Dedifferentiated amniotic fluid mesenchymal stem cell (primary cell): ENCODE data around the gene HCFC1.

Experiments used
- DNase-seq: peaks from one replicate; pipeline ENCODE4 v3.0.0-alpha.2; 2016; ENCODE audit errors: extremely low spot score

The HCFC1 gene

GRCh38 chrX:153974003-153974725, 2.5 kb upstream of the HCFC1 start:
- DNase-seq: no peak

DNA sequence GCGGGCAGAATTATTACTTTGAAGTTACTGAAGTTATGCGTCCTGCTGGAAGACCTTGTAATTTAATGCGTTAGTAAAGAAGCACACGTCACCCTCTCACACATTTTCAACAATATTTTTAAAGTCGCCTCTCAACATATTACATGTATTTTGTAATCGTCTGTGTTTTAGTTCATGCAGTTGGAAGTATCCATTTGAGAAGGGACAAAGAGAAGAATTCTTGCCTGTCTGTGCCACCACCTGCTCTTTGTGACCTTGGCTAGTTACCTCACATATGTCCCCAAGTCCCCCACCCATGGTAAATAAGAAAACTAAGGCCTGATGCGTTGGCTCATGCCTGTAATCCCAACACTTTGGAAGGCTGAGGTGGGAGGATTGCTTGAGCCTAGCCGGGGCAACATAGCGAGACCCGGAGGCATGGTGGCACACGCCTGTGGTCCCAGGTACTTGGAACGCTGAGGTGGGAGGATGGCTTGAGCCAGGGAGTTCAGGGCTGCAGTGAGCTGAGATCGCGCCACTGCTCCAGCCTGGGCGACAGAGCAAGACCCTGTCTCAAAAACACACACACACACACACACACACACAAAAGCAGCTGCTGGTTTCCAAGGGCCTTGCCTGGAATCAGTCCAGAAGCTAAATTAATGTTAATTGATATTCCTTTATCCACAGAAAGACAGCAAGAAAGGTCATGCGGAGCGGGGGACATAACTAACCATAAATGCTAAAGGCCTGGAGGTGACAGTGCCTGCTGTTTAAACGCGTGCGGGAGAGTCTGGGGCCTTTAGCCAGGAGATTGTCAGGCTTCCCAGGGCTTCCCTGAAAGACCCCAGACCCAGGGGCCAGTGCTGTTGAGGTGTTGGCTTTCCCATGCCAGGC, 1.7 kb upstream of the HCFC1 start:
- DNase-seq: no peak

DNA sequence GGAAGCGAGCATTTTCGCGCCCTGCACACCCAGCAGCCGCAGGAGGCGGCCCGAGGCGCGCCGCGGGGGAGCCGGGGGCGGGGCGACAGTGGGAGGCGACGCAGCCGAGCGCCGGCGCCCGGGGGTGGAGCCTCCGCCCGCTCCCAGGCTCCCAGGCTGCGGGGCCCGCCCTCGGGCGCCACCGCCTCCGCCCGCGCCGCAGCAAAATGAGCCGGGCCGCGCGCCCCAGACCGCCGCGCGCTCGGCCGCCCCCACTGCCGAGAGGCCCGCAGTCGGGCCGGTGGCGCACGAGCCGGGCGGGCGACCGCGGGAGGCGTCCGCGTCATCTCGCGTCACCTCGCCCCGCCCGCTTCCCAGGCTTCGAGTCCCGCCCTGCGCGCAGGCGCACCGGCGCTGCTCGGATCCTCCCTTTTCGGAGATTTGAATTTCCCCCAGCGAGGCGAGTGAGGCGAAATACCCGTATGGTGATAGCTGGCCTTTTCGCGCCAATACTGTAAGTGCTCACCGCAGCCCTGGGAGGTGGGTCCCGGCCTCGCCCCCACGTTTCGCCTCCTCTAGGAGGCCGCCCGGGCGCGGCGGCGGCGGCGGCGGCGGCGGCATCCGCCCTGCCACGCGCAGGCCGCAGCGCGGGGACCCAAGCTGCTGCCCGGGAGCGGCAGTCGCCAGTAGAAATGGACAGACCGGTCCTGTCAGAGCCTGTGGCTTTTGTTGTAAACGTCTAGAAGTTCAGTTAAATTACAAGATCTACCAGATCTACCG, 929 bp upstream of the HCFC1 start, which contains the start of gene TMEM187:
Gene TMEM187, plus strand, starts transcription at position 387 of the 759 bp plus-strand sequence. CDS start 9,309 bp downstream, outside the sequence.
- peak; percentile 65 for DNase-seq

DNA sequence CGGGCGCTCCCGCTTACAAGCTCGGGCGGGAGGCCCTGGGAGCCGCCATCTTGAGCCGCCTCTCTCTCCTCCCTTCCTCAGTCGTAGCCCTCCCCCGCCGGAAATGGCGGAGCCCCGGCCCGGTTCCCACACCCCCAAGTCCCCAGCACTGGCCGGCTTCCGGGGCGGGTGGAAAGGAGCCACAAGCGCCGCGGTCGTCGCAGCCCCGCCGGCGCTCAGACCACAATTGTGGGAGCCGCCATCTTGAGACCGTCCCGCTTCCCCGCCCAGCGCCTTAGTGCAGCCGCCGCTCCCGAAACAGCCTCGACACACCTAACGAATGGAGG, 531 bp downstream of the HCFC1 start:
- DNase-seq: peak; percentile 41

DNA sequence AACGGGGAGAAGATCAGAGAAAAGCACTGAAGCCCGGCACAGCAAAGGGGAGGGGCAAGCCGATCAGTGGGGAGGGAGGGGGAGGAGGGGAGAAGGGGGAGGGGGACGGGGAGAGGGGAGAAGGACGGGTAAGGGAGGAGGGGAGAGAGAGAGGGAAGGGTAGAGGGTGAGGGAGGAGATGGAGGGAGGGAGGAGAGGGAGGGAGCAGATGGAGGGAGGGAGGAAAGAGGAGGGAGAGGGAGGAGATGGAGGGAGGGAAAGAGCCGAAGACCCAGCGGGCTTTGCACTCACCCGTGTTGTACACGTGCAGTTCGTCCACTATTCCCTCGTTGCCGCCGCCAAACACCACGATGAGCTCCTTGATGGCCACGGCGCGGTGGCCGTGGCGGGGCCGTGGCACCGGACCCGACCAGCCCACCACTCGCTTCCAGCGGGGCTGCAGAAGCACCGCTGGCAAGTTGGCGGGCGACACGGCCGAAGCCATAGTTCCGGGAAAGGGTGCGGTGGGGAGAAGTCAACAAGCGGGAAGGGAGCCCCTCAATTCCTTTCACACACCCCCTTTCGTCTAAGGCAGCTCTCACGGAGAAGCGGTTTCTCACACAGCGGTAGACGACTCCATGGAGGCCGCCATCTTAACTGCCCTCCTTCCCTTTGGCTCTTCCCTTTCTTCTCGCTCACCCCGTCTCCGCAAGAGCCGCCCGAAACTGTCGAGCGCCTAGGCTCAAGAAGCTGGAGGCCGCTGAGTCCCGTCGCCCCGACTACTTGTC, 1.1 kb downstream of the HCFC1 start:
- no peak for DNase-seq

GRCh38 chrX:153969904-153970356, 1.7 kb downstream of the HCFC1 start:
- no peak for DNase-seq

- DNase-seq: no peak
Observed at GRCh38 chrX:153969125-153969903, 2.3 kb downstream of the HCFC1 start.

GRCh38 chrX:153968754-153969124, 2.9 kb downstream of the HCFC1 start:
- no peak for DNase-seq

- no peak for DNase-seq
Observed at GRCh38 chrX:153968255-153968654, 3.4 kb downstream of the HCFC1 start.

DNA sequence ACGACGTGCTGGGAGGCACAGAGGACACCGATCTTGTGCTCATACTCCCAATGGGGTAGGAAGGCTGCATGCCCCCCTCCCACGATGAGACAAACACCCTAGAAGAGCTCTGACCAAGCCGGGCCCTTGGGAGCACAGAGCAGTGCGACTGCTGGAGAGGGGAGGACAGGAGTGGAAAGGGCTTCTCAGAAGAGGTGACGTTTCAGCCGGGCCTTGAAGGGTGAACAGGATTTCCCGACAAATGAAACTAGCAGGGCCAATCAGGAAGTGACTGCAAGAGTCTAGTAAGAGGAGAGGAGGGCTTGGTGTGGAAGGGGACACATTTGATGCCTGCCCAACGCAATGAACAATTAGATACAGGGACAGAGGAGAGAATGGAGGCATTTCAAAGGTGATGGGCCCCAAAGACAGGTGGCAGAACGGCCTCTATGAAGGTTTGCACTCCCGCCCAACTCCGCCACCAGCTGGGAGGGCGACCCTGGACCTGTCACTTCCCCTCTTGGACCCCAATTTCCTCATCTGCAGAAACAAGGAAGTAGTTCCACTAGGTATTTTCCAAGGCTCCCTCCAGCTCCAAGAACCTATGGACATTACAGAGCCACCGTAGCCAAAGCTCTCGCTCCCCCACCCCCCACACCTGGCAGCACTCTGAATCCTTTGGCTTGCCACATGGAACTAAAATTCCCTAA, 3.9 kb downstream of the HCFC1 start:
- DNase-seq: no peak

GRCh38 chrX:153966841-153967535, 4.6 kb downstream of the HCFC1 start:
- no peak for DNase-seq

DNA sequence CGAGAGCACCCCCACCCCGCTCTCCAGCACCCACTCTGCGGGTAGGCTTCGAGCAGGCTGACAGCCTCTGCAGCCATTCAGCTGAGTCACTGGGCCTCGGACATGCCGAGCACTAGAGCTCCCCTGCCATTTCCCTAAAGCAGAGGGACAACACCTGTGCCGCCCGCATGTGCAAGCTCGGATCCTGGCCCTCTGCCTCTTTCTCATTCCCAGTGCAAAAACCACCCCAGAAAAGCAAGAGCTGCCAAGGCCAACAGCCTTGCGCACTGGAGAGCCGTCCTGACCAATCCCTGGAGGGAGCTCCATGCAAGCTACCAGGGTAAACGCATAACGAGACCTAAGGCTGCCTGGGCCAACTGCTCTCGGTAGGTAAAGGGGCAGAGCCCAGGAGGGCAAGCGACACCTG, 5.3 kb downstream of the HCFC1 start:
- no peak for DNase-seq

GRCh38 chrX:153965406-153965805, 6.2 kb downstream of the HCFC1 start:
- no peak for DNase-seq

- no peak for DNase-seq
Observed at GRCh38 chrX:153964105-153964504, 7.5 kb downstream of the HCFC1 start.

GRCh38 chrX:153963546-153963945, 8.1 kb downstream of the HCFC1 start:
- no peak for DNase-seq

- no peak for DNase-seq
Observed at GRCh38 chrX:153961292-153961691, 10.3 kb downstream of the HCFC1 start.

- DNase-seq: no peak
Observed at GRCh38 chrX:153960786-153961185, 10.8 kb downstream of the HCFC1 start.

DNA sequence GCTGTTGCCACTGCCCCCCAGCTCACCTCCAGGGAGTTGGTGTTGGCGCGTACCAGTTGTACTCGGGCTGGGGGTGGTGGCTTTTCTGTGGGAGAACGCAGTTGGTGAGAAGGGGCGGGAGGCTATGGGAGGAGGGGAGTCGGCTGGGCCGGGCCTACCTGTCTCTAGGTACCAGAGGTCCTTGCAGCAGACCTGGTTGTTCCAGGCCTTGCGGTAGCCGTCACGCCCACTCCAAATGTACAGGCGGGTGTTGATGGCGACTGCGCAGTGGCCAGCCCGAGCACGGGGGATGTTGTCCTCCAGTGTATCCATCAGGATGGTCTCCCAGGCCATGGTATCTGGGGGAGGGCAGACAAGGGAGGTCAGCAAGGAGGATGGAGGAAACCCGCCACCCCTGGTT, 11.5 kb downstream of the HCFC1 start:
- no peak for DNase-seq

- DNase-seq: no peak
Observed at GRCh38 chrX:153959649-153960048, 12.0 kb downstream of the HCFC1 start.

GRCh38 chrX:153958605-153959004, 13.0 kb downstream of the HCFC1 start:
- no peak for DNase-seq
